ENCODE data around the gene RTN4RL1. TPM values are rescaled to one million over a fixed set of nuclear protein-coding genes. Genes with fewer than 3 reads are reported as not detected.

The RTN4RL1 gene
- total RNA-seq, 2 donors from 2014 or later: 18.2 to 19.6 TPM

GRCh38 chr17:1997927-1998742 lies 27.0 kb downstream of the RTN4RL1 start:
- H3K9ac ChIP-seq (ENCODE audit: extremely low read depth, low read length, poor library complexity, severe bottlenecking): no peak overlapping the region
- Mint-ChIP-seq H3K27ac (no peak overlapping the region), H3K36me3 (ENCODE audit: low read depth) (peaks cover 2% of the 10 kb centered on the region), H3K4me3 (no peak overlapping the region), H3K4me1 (peaks cover 36% of the 10 kb centered on the region), H3K9me3 (no peaks in the 10 kb centered on the region), H3K27me3 (ENCODE audit: insufficient read depth) (peaks cover 18% of the 10 kb centered on the region)
- H3K27ac ChIP-seq (ENCODE audit: low read depth, low read length): no peak overlapping the region
- H3K4me3 ChIP-seq (ENCODE audit: low read length): no peak overlapping the region
- peaks cover 28% of the 10 kb centered on the region for H3K4me1 ChIP-seq (ENCODE audit: control insufficient read depth, insufficient read depth, low read length)
- WGBS, 2 experiments (ENCODE audit: insufficient coverage in 1 of 2, insufficient read length in 1 of 2): 6 to 13% methylated on average over 24 to 88 of the region's 92 CpGs
- H3K27me3 ChIP-seq (ENCODE audit: control insufficient read depth, insufficient read depth, low read length, poor library complexity, severe bottlenecking): no peaks in the 10 kb centered on the region
- peak; percentile 11 for TF ChIP-seq CTCF (conservative IDR thresholded peaks at IDR 0.05)
- peaks cover 12% of the 10 kb centered on the region for H3K36me3 ChIP-seq (ENCODE audit: control insufficient read depth, insufficient read depth, low read length)
- H3K9me3 ChIP-seq (ENCODE audit: control insufficient read depth, low read length): no peaks in the 10 kb centered on the region
- DNase-seq: peak; percentile 94

- Histone ChIP-seq H3K9me3 (ENCODE audit: control insufficient read depth, low read length) (no peaks in the 10 kb centered on the region), H3K27ac (ENCODE audit: low read depth, low read length) (no peak overlapping the region), H3K4me3 (ENCODE audit: low read length) (no peak overlapping the region), H3K36me3 (ENCODE audit: control insufficient read depth, insufficient read depth, low read length) (peaks cover 7% of the 10 kb centered on the region), H3K4me1 (ENCODE audit: control insufficient read depth, insufficient read depth, low read length) (peaks cover 29% of the 10 kb centered on the region), H3K27me3 (ENCODE audit: control insufficient read depth, insufficient read depth, low read length, poor library complexity, severe bottlenecking) (no peaks in the 10 kb centered on the region), H3K9ac (ENCODE audit: extremely low read depth, low read length, poor library complexity, severe bottlenecking) (no peak overlapping the region)
- H3K4me1 Mint-ChIP-seq: peaks cover 30% of the 10 kb centered on the region
- H3K27ac Mint-ChIP-seq: peak overlapping the region; percentile 56
- TF ChIP-seq CTCF (conservative IDR thresholded peaks at IDR 0.05): peak; percentile 38
- peak overlapping the region; percentile 24 for H3K4me3 Mint-ChIP-seq
- peaks cover 2% of the 10 kb centered on the region for H3K36me3 Mint-ChIP-seq (ENCODE audit: low read depth)
- DNase-seq: peak; percentile 93
- H3K9me3 Mint-ChIP-seq: no peaks in the 10 kb centered on the region
- H3K27me3 Mint-ChIP-seq (ENCODE audit: insufficient read depth): peaks cover 24% of the 10 kb centered on the region
- WGBS, 2 experiments (ENCODE audit: insufficient coverage in 1 of 2, insufficient read length in 1 of 2): 33 to 72% methylated on average over 8 to 21 of the region's 22 CpGs
Observed at GRCh38 chr17:1997289-1997926, 27.7 kb downstream of the RTN4RL1 start.

GRCh38 chr17:1996800-1997288 lies 28.3 kb downstream of the RTN4RL1 start:
- no peak overlapping the region for H3K9ac ChIP-seq (ENCODE audit: extremely low read depth, low read length, poor library complexity, severe bottlenecking)
- WGBS, 2 experiments (ENCODE audit: insufficient coverage in 1 of 2, insufficient read length in 1 of 2): 66 to 80% methylated on average over 5 to 9 of the region's 9 CpGs
- Mint-ChIP-seq H3K27me3 (ENCODE audit: insufficient read depth) (peaks cover 25% of the 10 kb centered on the region), H3K36me3 (ENCODE audit: low read depth) (peaks cover 2% of the 10 kb centered on the region), H3K4me3 (peak overlapping the region; percentile 10), H3K4me1 (peaks cover 30% of the 10 kb centered on the region), H3K9me3 (no peaks in the 10 kb centered on the region), H3K27ac (peak overlapping the region; percentile 56)
- no peaks in the 10 kb centered on the region for H3K27me3 ChIP-seq (ENCODE audit: control insufficient read depth, insufficient read depth, low read length, poor library complexity, severe bottlenecking)
- TF ChIP-seq CTCF (conservative IDR thresholded peaks at IDR 0.05): no peak
- H3K27ac ChIP-seq (ENCODE audit: low read depth, low read length): no peak overlapping the region
- peak overlapping the region; percentile 61 for H3K4me3 ChIP-seq (ENCODE audit: low read length)
- no peaks in the 10 kb centered on the region for H3K9me3 ChIP-seq (ENCODE audit: control insufficient read depth, low read length)
- no peak for DNase-seq
- peaks cover 7% of the 10 kb centered on the region for H3K36me3 ChIP-seq (ENCODE audit: control insufficient read depth, insufficient read depth, low read length)
- peaks cover 31% of the 10 kb centered on the region for H3K4me1 ChIP-seq (ENCODE audit: control insufficient read depth, insufficient read depth, low read length)

Data from endodermal cell (in vitro differentiated cells).